ENCODE measurements around the gene MC1R.

DNA sequence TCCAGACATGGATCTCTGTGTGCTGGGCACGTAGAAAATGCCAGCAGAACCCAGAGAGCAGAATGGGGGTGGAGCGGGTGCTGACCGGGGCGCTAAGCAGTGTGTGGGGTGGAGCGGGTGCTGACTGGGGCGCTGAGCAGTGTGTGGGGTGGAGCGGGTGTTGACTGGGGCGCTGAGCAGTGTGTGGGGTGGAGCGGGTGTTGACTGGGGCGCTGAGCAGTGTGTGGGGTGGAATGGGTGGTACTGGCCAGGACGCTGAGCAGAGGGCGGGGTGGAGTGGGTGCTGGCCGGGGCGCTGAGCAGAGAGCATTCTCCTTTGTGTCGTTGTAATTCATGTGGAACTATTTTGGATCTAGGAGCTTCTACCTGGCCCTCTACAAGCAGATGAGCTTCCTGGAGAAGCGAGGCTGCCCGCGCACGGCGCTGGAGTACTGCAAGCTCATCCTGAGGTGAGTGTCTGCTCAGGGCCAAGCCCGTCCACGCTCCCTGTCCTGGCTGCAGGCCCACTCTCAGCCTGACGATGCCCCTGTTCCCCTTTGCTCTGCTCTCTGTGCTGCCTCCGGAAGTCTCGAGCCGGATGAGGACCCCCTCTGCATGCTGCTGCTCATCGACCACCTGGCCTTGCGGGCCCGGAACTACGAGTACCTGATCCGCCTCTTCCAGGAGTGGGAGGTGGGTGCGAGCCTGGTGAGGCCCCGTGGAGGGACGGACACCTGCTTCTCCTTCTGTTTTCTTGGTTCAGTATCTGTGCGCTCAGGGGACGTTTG is 20.3 kb upstream of the MC1R start:
- TF ChIP-seq, protein P1, sequence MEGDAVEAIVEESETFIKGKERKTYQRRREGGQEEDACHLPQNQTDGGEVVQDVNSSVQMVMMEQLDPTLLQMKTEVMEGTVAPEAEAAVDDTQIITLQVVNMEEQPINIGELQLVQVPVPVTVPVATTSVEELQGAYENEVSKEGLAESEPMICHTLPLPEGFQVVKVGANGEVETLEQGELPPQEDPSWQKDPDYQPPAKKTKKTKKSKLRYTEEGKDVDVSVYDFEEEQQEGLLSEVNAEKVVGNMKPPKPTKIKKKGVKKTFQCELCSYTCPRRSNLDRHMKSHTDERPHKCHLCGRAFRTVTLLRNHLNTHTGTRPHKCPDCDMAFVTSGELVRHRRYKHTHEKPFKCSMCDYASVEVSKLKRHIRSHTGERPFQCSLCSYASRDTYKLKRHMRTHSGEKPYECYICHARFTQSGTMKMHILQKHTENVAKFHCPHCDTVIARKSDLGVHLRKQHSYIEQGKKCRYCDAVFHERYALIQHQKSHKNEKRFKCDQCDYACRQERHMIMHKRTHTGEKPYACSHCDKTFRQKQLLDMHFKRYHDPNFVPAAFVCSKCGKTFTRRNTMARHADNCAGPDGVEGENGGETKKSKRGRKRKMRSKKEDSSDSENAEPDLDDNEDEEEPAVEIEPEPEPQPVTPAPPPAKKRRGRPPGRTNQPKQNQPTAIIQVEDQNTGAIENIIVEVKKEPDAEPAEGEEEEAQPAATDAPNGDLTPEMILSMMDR (IDR thresholded peaks at IDR 0.05), result no peak
- no peak for TF ChIP-seq ZFX (IDR thresholded peaks at IDR 0.05; ENCODE audit: borderline replicate concordance)
